ENCODE results near the gene KPNB1.

Gene KPNB1

DNA sequence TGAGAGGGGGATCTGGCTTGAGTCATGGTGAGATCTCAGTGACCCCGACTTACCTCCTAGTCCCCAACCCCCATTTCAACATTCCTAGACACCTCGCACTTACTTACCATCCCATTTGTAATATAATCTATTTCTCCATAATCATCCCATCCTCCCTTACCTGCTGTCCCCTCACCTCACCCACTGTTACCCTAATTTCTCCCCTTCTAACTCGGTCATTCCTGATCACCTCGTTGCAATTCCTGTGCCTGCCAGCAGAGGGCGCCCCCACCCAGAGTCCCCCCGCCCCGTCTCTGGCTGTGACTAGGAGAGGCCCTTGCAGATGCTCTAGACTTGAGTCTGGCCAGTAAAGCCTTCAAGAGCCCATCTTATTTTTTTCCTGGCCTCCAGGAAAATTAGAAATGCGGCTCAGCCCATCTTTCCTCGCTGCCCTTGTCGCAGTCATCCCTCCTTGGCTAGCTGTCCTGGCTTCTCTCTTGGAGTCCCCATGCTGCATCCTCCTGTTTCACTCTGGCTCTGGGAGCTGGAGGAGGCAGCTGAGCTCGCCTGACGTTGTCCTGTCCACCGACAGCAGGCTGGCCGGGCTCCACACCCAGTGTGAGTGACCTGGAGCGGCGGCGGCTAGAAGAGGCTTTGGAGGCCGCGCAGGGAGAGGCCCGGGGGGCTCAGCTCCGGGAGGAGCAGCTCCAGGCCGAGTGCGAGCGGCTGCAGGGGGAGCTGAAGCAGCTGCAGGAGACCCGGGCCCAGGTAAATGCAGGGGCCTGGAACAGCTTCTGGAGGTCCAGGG lies 49.2 kb downstream of the KPNB1 start:
- peak; percentile 85 for DNase-seq

- DNase-seq, result no peak
Observed at GRCh38 chr17:47699536-47699840, 49.8 kb downstream of the KPNB1 start.

GRCh38 chr17:47700471-47701449 lies 51.0 kb downstream of the KPNB1 start:
- DNase-seq, result no peak

- no peak for DNase-seq
Observed at GRCh38 chr17:47701608-47702007, 51.9 kb downstream of the KPNB1 start.

DNA sequence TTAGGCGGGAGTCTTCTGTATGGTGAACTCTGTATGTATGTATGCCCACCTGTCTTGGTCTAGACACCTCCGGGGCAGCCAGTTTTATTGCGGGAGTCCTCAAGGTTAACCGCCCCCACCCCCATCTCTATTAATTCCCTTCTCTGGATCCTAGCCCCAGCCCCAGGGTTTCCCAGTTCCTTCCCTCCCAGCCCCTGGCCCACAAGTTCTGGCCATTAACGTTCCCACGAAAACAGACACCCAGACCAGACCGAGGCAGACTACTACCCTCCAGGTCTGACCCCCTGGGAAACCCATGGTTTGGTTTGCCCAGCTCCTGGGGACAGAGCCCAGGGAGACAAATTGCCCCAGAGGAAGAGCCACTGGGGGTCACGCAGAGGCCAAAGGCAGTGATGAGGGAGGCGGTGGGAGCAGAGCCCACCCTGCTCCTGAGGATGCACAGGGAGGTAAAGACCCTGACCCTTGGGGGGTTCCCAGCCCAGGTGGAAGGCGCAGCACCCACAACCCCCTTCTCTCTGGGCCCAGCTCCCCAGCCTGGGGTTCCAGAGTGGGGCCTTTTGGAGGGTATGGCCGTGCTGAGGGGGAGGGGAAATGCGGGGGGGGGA lies 52.8 kb downstream of the KPNB1 start:
- no peak for DNase-seq

GRCh38 chr17:47703191-47703591 lies 53.5 kb downstream of the KPNB1 start:
- peak; percentile 44 for DNase-seq

- DNase-seq, result no peak
Observed at GRCh38 chr17:47703671-47704070, 54.0 kb downstream of the KPNB1 start.

DNA sequence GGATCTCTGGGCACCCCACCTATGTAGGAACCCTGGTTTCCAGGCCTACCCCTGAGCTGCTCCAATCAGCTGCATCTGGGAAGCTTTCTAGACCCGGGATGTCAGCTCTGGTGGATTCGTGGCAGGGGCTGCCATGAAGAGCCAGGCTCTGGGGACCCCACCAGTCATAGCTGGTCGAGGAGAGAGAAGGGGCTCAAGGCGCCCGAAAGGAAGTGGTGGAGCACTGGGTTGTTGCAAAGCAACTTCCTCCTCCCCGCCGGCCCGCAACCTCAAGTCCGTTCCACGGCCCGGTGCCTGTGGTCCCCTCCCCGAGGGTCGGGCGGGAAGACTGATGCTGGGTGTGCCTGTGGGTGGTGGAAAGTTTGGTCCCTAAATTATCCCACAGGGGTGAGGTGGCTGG lies 54.4 kb downstream of the KPNB1 start:
- no peak for DNase-seq

- DNase-seq, result no peak
Observed at GRCh38 chr17:47704736-47705135, 55.0 kb downstream of the KPNB1 start.

- peak; percentile 69 for DNase-seq
Observed at GRCh38 chr17:47705536-47706530, 56.1 kb downstream of the KPNB1 start.

DNA sequence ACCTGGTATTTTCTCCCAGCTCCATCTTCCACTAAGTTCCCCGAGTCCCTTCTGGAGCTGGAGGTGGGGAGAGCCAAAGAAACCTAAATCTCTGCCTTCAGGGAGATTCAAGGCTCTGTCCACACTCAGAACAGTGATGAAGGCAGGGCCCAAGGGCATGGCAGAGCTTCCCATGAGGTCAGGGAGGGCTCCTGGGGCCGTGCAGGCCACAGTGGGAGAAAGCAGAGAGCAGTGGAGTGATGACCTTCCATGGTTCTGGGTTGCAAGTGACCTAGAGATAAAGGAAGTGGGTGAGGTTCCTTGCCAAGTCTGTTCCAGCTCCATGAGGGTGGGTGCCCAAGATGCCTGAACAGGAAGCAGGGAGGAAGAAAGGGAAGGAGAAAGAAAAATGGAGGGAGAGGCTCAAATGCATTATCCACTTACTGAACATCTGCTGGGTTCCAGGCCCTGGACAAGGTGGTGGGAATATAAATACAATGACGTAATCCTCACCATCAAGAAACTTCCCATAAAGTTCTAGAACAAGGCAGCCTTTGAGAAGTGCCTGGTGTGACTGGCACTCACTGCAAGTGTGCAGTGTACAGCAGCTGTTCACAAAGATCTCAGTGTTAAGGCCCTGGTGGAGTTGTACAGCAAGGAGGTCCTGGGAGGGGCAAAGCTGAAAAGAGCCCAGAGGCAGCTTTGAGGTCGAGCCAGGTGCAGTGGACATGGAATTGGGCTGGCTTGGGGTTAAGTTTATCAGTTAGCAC lies 57.5 kb downstream of the KPNB1 start:
- no peak for DNase-seq

DNA sequence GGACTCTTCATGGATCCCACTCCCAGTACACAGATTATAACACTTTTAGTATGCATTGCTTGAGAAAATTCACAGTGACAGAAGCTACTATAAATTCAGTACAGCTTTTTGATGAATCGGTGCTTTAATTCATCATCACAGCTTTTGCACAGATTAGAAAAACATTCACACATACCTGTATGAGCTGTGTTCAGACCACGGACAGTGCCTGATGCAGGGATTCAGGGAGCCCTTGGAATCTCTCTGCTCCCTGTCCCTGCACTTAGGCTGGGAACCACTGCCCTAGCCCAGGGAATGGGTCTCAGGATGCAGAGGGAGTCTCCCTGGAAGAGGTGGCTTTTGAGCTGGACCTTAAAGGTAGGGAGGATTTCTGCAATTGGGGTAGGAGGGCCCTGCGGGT lies 58.2 kb downstream of the KPNB1 start:
- no peak for DNase-seq

- no peak for DNase-seq
Observed at GRCh38 chr17:47708312-47708863, 58.7 kb downstream of the KPNB1 start.

DNA sequence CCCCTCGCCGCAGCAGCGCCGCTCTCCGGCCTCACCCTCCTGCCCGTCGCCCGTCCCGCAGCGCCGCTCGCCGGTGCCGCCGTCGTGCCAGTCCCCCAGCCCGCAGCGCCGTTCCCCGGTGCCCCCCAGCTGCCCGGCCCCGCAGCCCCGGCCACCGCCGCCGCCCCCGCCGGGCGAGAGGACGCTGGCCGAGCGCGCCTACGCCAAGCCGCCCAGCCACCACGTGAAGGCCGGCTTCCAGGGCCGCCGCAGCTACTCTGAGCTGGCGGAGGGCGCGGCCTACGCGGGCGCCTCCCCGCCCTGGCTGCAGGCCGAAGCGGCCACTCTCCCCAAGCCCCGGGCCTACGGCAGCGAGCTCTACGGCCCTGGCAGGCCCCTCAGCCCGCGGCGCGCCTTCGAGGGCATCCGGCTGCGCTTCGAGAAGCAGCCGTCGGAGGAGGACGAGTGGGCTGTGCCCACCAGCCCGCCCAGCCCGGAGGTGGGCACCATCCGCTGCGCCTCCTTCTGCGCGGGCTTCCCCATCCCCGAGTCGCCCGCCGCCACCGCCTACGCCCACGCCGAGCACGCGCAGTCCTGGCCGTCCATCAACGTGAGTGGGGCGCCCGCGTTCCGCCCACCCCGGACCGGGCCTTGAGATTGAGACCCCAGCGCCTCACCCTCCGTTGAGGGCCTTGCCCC lies 59.3 kb downstream of the KPNB1 start:
- no peak for DNase-seq

- DNase-seq, result no peak
Observed at GRCh38 chr17:47709594-47709993, 59.9 kb downstream of the KPNB1 start.

DNA sequence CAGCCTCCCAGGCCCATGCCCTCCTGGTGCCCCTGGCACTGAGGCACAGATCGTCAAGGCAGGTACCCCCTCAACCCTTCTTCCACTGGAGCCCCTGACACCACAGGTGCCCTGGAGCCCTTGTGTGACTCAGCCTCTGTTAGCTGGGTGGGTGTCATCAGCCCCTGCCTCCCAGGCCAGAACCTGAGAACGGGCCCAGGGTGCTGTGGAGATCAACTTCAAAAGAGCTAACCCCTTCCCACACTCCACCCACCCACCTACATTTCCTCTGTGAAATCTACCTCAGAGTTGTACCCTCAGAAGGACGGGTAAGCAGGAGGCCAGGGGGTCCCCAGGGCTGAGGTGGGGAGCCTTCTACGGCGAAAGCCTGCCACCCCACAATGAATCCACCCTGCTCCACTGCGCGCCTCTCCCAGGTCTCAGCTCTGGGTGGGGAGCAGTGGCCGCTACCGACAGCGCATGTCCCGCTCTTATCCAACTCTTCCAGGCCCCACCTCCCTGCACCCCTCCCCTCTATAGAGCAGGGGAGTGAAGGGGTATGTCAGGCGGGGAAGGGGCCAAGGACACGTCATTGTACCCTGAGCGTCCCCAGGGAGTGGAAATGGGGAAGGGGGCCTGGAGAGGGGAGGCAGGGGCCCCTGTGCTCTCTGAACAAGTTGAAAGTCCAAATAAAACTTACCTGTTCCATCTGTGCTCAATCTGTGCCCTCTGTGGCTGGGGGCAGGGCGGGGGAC lies 61.8 kb downstream of the KPNB1 start:
- DNase-seq, result no peak

- DNase-seq, result no peak
Observed at GRCh38 chr17:47712330-47713023, 62.8 kb downstream of the KPNB1 start.

DNA sequence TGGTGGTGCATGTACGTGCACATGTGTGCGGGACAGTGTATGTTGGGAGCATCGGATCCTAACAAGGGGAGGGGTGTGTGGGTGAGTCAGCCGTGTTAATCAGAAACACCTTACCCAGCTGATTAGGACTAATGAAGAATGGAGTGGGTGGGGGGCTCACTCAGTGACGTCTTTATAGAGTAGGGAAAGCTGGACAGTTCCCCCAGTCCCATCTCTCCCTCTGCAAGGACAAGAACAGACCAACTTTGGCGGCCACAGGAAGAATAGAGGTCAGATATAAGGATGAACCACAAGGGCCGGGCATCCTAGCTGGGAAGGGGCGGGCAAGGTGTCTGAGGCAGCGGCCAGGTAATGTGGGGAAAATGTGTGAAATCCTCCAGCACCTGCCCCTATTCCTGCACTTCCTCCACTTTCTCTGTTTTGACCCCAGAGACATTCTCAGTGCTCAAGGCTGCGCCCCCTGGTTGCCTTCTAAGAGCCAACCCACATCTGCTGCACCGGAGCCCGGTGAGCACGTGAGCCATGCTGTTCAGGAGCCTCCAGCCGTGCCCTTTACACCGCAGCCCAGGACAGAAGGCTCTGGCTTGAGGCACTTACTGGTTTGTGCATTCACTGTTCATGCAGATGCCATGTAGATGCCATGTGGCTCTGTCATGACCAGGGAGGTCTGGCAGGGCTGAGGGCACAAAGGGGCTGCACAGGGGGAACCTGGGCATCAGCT lies 64.4 kb downstream of the KPNB1 start:
- DNase-seq, result no peak

Measured in stimulated activated CD4-positive, alpha-beta T cell treated with anti-CD3 and anti-CD28 coated beads, Interleukin-1b, Interleukin-23, amount 100 ng/mL, for 48 hours (primary cell).